AG04449 (cell line): ENCODE measurements around the gene GRM4.

Source experiments
- CTCF ChIA-PET: fragments of 350-600 bp; formaldehyde crosslinking; extraction: SDS; loops from one replicate; lab custom pipeline; 2021; ENCODE audit warnings: antibody characterized with exemption; lab: Yijun Ruan, JAX
- POLR2A ChIA-PET: fragments of 400-600, 350-600 bp; formaldehyde crosslinking; extraction: SDS; loops from one replicate; lab custom pipeline; 2020; ENCODE audit warnings: antibody characterized with exemption, inconsistent platforms; lab: Yijun Ruan, JAX
- DNase-seq: peaks from one replicate; pipeline ENCODE4 v3.0.0-alpha.2; 2010; ENCODE audit warnings: low read depth, low spot score
- H3K4me3 ChIP-seq: 2 replicates; pipeline ENCODE4 v1.5.1; 2011; ENCODE audit warnings: low read depth, mild to moderate bottlenecking, control low read depth, low read length
- CTCF ChIP-seq: IDR thresholded peaks from one replicate; pipeline ENCODE4 v1.5.1; 2011; ENCODE audit warnings: mild to moderate bottlenecking, moderate library complexity, low read length, control low read depth, inconsistent platforms; ENCODE audit not compliant: insufficient read depth; ENCODE audit errors: missing control alignments

GRM4 gene

DNA sequence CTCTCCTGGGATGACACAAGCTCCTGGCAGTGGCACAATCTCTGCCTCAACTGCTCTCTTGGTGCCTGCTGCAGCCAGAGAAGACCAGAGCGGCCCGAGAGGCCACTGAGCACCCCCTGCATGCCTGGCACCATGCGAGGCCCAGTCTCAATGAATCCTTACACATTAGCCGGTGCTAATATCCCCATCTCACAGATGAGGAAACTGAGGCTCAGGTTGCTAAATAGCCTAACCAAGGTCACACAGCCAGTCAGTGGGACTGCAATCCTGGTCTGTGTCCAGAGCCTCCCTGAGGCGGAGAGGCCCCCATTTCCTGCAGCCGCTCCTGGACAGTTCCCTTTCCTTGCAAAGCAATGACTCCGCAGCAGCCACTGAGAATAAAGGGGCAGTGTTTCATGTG, 81.2 kb downstream of the GRM4 start:
- DNase-seq: no peak
- ChIA-PET POLR2A (no interaction called here), CTCF (interaction anchor here (2.3 kb wide), 1 partner anchor 10 kb away, joined by 13 read pairs; no protein-coding TSS in a partner anchor)
- no peak overlapping the region for H3K4me3 ChIP-seq
- no peak for TF ChIP-seq CTCF

DNA sequence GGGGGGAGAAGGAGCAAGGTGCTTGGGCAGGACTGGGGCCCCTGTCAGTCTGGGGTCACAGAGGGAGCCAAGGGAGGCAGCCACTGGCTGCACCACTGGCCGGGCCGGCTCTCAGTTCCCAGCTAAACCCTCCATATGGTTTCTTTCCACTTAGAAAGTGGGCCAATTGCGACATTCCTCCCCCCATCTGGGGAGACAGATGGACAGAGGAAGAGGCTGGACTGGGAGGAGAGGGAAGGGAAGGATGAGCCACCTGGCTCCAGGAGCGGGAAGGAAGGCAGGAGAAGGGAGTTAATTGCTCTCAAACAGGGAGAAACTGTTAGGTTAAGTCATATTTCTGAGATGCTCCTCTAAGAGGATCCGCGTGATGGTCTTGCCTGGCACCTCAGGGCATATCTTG, 82.2 kb downstream of the GRM4 start:
- no peak for TF ChIP-seq CTCF
- DNase-seq: no peak
- H3K4me3 ChIP-seq: no peak overlapping the region
- ChIA-PET CTCF (interaction anchor here (1.5 to 2.3 kb wide), 2 partner anchors 9 to 353 kb away, joined by 4 to 13 read pairs; partner anchors contain the start of gene UQCC2), POLR2A (no interaction called here)

GRCh38 chr6:34062815-34063214, 83.1 kb downstream of the GRM4 start:
- no peak overlapping the region for H3K4me3 ChIP-seq
- CTCF ChIA-PET: interaction anchor here (1.5 to 2.3 kb wide), 2 partner anchors 8 to 352 kb away, joined by 4 to 13 read pairs; partner anchors contain the start of gene UQCC2
- DNase-seq: no peak
- TF ChIP-seq CTCF: no peak
- POLR2A ChIA-PET: no interaction called here

GRCh38 chr6:34062156-34062555, 83.7 kb downstream of the GRM4 start:
- CTCF ChIA-PET: interaction anchor here (1.5 to 2.1 kb wide), 2 partner anchors 92 to 351 kb away, joined by 4 to 5 read pairs; partner anchors contain the start of gene UQCC2
- no peak for DNase-seq
- H3K4me3 ChIP-seq: no peak overlapping the region
- TF ChIP-seq CTCF: no peak
- POLR2A ChIA-PET: no interaction called here

- H3K4me3 ChIP-seq: no peak overlapping the region
- TF ChIP-seq CTCF: no peak
- ChIA-PET POLR2A (no interaction called here), CTCF (interaction anchor here (1.6 to 2.1 kb wide), 2 partner anchors 93 to 290 kb away, joined by 5 read pairs; no protein-coding TSS in a partner anchor)
- no peak for DNase-seq
Measured at GRCh38 chr6:34061348-34061747, 84.5 kb downstream of the GRM4 start.

DNA sequence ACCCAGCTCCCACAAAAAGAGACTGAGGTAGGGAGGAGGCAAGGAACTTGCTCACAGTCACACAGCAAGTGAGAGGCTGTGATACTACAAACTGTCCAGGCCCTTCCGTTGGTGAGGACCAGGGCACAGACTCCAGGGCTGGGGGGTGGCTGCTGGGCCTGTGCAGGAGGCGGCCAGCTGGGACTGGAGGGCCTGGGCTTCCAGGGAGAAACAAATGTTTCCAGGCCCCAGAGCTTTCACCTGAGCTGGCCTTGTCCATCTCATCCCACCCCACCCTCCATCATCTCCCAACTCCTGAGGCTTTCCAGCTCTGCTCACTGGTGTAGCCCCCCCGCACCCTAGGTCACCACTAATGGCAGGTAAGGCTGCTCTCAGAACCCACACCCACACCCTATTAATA, 86.0 kb downstream of the GRM4 start:
- no peak overlapping the region for H3K4me3 ChIP-seq
- DNase-seq: no peak
- CTCF ChIA-PET: interaction anchor here (1.5 to 2.1 kb wide), 3 partner anchors 9 to 288 kb away, joined by 3 to 5 read pairs (median 5); no protein-coding TSS in a partner anchor
- TF ChIP-seq CTCF: no peak
- POLR2A ChIA-PET: no interaction called here
